ENCODE results near the gene SPRR1B. TPM values are rescaled to one million over a fixed set of nuclear protein-coding genes. Genes with fewer than 3 reads are reported as not detected.

SPRR1B gene
- total RNA-seq, 4 donors from 2014 or later = not detected

GRCh38 chr1:152986578-152986977 is 44.4 kb upstream of the SPRR1B start:
- intact Hi-C loops (cut with DNase I; ENCODE audit: low total_unique reads) = no loop called here
- no peak overlapping the region for H3K27ac ChIP-seq
- H3K4me3 ChIP-seq = no peak overlapping the region
- no peaks in the 10 kb centered on the region for H3K27me3 ChIP-seq
- no peak for TF ChIP-seq POLR2AphosphoS5 (IDR thresholded peaks at IDR 0.05)
- no peak for TF ChIP-seq POLR2A (IDR thresholded peaks at IDR 0.05)
- no peak for TF ChIP-seq CTCF (IDR thresholded peaks at IDR 0.05)
- no peak for TF ChIP-seq EP300 (IDR thresholded peaks at IDR 0.05; ENCODE audit: low read depth)
- no peaks in the 10 kb centered on the region for H3K36me3 ChIP-seq
- in situ Hi-C loops (cut with MboI; ENCODE audit: low pct_ligation_motif_present in 1 of 4, low pct_unique_long_range_greater_than_20kb in 1 of 4, low sequenced_read_pairs in 3 of 4) = no loop called here
- no peaks in the 10 kb centered on the region for H3K4me1 ChIP-seq
- WGBS, 2 donors (ENCODE audit: low coverage in 1 of 2) = 81 to 87% methylated on average over 2 of the region's 2 CpGs
- DNase-seq = no peak
- H3K9me3 ChIP-seq = no peaks in the 10 kb centered on the region

GRCh38 chr1:152993186-152993585 is 37.8 kb upstream of the SPRR1B start:
- in situ Hi-C loops (cut with MboI; ENCODE audit: low pct_ligation_motif_present in 1 of 4, low pct_unique_long_range_greater_than_20kb in 1 of 4, low sequenced_read_pairs in 3 of 4) (no loop called here), intact Hi-C loops (cut with DNase I; ENCODE audit: low total_unique reads) (no loop called here)
- Histone ChIP-seq H3K9me3 (no peaks in the 10 kb centered on the region), H3K27ac (no peak overlapping the region), H3K36me3 (no peaks in the 10 kb centered on the region), H3K27me3 (no peaks in the 10 kb centered on the region), H3K4me1 (no peaks in the 10 kb centered on the region), H3K4me3 (no peak overlapping the region)
- no peak for TF ChIP-seq EP300 (IDR thresholded peaks at IDR 0.05; ENCODE audit: low read depth)
- no peak for TF ChIP-seq CTCF (IDR thresholded peaks at IDR 0.05)
- DNase-seq = no peak
- 79 to 80% methylated on average over 5 to 6 of the region's 6 CpGs for WGBS, 2 donors (ENCODE audit: low coverage in 1 of 2)

- Histone ChIP-seq H3K27me3 (no peaks in the 10 kb centered on the region), H3K4me1 (no peaks in the 10 kb centered on the region), H3K36me3 (no peaks in the 10 kb centered on the region), H3K9me3 (no peaks in the 10 kb centered on the region), H3K4me3 (no peak overlapping the region), H3K27ac (no peak overlapping the region)
- WGBS, 2 donors (ENCODE audit: low coverage in 1 of 2) = 29 to 73% methylated on average over 1 of the region's 1 CpG
- intact Hi-C loops (cut with DNase I; ENCODE audit: low total_unique reads) (no loop called here), in situ Hi-C loops (cut with MboI; ENCODE audit: low pct_ligation_motif_present in 1 of 4, low pct_unique_long_range_greater_than_20kb in 1 of 4, low sequenced_read_pairs in 3 of 4) (no loop called here)
- DNase-seq = no peak
- TF ChIP-seq EP300 (IDR thresholded peaks at IDR 0.05; ENCODE audit: low read depth) = no peak
- no peak for TF ChIP-seq POLR2AphosphoS5 (IDR thresholded peaks at IDR 0.05)
- TF ChIP-seq CTCF (IDR thresholded peaks at IDR 0.05) = no peak
These were observed 35.2 kb upstream of the SPRR1B start for GRCh38 chr1:152995842-152996241.

- in situ Hi-C loops (cut with MboI; ENCODE audit: low pct_ligation_motif_present in 1 of 4, low pct_unique_long_range_greater_than_20kb in 1 of 4, low sequenced_read_pairs in 3 of 4) = no loop called here
These were observed 34.2 kb upstream of the SPRR1B start for GRCh38 chr1:152996633-152997400.

GRCh38 chr1:152997901-152998300 is 33.1 kb upstream of the SPRR1B start:
- H3K36me3 ChIP-seq = no peaks in the 10 kb centered on the region
- no peak overlapping the region for H3K4me3 ChIP-seq
- no peak for DNase-seq
- no peaks in the 10 kb centered on the region for H3K27me3 ChIP-seq
- H3K9me3 ChIP-seq = no peaks in the 10 kb centered on the region
- TF ChIP-seq CTCF (IDR thresholded peaks at IDR 0.05) (no peak), POLR2A (IDR thresholded peaks at IDR 0.05) (no peak), POLR2AphosphoS5 (IDR thresholded peaks at IDR 0.05) (no peak), EP300 (IDR thresholded peaks at IDR 0.05; ENCODE audit: low read depth) (no peak)
- in situ Hi-C loops (cut with MboI; ENCODE audit: low pct_ligation_motif_present in 1 of 4, low pct_unique_long_range_greater_than_20kb in 1 of 4, low sequenced_read_pairs in 3 of 4) (no loop called here), intact Hi-C loops (cut with DNase I; ENCODE audit: low total_unique reads) (no loop called here)
- no peak overlapping the region for H3K27ac ChIP-seq
- WGBS, 2 donors (ENCODE audit: low coverage in 1 of 2) = 31 to 32% methylated on average over 6 to 7 of the region's 7 CpGs
- H3K4me1 ChIP-seq = no peaks in the 10 kb centered on the region

More at GRCh38 chr1:152996633-152997400, 34.2 kb upstream of the SPRR1B start:
- H3K9me3 ChIP-seq = no peaks in the 10 kb centered on the region
- TF ChIP-seq POLR2AphosphoS5 (IDR thresholded peaks at IDR 0.05) (no peak), EP300 (IDR thresholded peaks at IDR 0.05; ENCODE audit: low read depth) (no peak)
- DNase-seq = no peak
- H3K4me3 ChIP-seq = no peak overlapping the region
- no peak overlapping the region for H3K27ac ChIP-seq
- H3K27me3 ChIP-seq = no peaks in the 10 kb centered on the region
- intact Hi-C loops (cut with DNase I; ENCODE audit: low total_unique reads) = no loop called here
- 22 to 25% methylated on average over 2 to 5 of the region's 5 CpGs for WGBS, 2 donors (ENCODE audit: low coverage in 1 of 2)
- H3K36me3 ChIP-seq = no peaks in the 10 kb centered on the region
- H3K4me1 ChIP-seq = no peaks in the 10 kb centered on the region

Data from transverse colon (tissue), 4 donors.